HL-60 (cell line): ENCODE measurements around the gene NRP2.

Experiments used
- DNase-seq, 2 experiments: peaks; one replicate each; pipeline ENCODE4 v3.0.0-alpha.2; 2010 to 2020; ENCODE audit warnings: low read depth in 1 of 2, low spot score in 1 of 2
- H3K27ac ChIP-seq: fragments of 250-450 bp; sonication (Bioruptor Pico); replicated peaks from 2 replicates; pipeline ENCODE4 v1.5.1; 2020; ENCODE audit warnings: mild to moderate bottlenecking, moderate library complexity
- H3K27me3 ChIP-seq: fragments of 250-450 bp; sonication (Bioruptor Pico); 2 replicates; pipeline ENCODE4 v1.5.1; 2021; ENCODE audit warnings: mild to moderate bottlenecking, moderate library complexity; ENCODE audit not compliant: insufficient read depth, poor library complexity, severe bottlenecking
- H3K4me3 ChIP-seq: replicated peaks from 2 replicates; pipeline ENCODE4 v1.5.1; 2011; ENCODE audit warnings: mild to moderate bottlenecking, control low read depth, low read length; ENCODE audit not compliant: insufficient read depth
- GABPA ChIP-seq: IDR thresholded peaks from 2 replicates; pipeline ENCODE4 v1.6.1; 2012; ENCODE audit warnings: low read depth
- POLR2AphosphoS5 ChIP-seq: IDR thresholded peaks from 2 replicates; pipeline ENCODE4 v1.6.1; 2012; ENCODE audit warnings: low read depth
- SPI1 ChIP-seq: IDR thresholded peaks from 2 replicates; pipeline ENCODE4 v1.6.1; 2012; ENCODE audit warnings: low read depth, mild to moderate bottlenecking, borderline replicate concordance
- TF ChIP-seq, protein P1 (sequence below): IDR thresholded peaks from 2 replicates; pipeline ENCODE4 v1.6.1; 2012; ENCODE audit warnings: low read depth; ENCODE audit not compliant: insufficient replicate concordance
- TF ChIP-seq, protein P2 (sequence below): IDR thresholded peaks from one replicate; pipeline ENCODE4 v1.5.1; 2011; ENCODE audit warnings: low read length, control low read depth, inconsistent platforms; ENCODE audit not compliant: insufficient read depth

The NRP2 gene

DNA sequence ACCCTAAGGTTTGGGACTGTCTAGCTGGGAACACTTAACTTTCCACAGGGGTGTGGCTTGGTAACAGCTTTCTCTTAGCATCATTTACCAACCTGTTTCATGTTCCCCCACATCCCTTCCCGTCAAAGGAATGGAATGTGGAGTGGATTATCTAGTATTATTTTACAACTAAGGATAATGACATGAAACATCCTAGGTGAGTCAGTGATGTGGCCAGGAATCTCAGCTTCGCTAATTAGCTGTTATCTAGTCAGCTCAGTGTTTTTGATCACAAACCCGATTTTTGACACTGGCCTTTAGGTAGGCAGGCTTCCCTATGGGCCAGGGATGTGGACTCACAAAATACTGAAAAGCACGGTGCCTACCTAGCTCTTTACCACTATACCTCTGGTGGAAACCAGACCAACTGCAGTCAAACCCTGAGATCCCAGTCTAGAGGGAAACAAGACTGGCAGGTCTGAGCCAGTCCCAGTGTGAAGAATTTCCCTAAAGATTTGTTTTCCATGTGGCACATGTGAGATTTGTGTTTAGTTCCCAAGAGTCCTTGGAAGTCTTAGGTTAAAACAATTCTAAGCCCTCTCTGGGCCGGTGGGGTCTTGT, 2.8 kb upstream of the NRP2 start:
- Histone ChIP-seq H3K4me3 (no peak overlapping the region), H3K27ac (no peak overlapping the region), H3K27me3 (peaks cover 37% of the 10 kb centered on the region)
- DNase-seq, result no peak
- TF ChIP-seq, protein P1, sequence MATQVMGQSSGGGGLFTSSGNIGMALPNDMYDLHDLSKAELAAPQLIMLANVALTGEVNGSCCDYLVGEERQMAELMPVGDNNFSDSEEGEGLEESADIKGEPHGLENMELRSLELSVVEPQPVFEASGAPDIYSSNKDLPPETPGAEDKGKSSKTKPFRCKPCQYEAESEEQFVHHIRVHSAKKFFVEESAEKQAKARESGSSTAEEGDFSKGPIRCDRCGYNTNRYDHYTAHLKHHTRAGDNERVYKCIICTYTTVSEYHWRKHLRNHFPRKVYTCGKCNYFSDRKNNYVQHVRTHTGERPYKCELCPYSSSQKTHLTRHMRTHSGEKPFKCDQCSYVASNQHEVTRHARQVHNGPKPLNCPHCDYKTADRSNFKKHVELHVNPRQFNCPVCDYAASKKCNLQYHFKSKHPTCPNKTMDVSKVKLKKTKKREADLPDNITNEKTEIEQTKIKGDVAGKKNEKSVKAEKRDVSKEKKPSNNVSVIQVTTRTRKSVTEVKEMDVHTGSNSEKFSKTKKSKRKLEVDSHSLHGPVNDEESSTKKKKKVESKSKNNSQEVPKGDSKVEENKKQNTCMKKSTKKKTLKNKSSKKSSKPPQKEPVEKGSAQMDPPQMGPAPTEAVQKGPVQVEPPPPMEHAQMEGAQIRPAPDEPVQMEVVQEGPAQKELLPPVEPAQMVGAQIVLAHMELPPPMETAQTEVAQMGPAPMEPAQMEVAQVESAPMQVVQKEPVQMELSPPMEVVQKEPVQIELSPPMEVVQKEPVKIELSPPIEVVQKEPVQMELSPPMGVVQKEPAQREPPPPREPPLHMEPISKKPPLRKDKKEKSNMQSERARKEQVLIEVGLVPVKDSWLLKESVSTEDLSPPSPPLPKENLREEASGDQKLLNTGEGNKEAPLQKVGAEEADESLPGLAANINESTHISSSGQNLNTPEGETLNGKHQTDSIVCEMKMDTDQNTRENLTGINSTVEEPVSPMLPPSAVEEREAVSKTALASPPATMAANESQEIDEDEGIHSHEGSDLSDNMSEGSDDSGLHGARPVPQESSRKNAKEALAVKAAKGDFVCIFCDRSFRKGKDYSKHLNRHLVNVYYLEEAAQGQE, result no peak
- TF ChIP-seq SPI1 (no peak), POLR2AphosphoS5 (no peak), GABPA (no peak)
- TF ChIP-seq, protein P2, sequence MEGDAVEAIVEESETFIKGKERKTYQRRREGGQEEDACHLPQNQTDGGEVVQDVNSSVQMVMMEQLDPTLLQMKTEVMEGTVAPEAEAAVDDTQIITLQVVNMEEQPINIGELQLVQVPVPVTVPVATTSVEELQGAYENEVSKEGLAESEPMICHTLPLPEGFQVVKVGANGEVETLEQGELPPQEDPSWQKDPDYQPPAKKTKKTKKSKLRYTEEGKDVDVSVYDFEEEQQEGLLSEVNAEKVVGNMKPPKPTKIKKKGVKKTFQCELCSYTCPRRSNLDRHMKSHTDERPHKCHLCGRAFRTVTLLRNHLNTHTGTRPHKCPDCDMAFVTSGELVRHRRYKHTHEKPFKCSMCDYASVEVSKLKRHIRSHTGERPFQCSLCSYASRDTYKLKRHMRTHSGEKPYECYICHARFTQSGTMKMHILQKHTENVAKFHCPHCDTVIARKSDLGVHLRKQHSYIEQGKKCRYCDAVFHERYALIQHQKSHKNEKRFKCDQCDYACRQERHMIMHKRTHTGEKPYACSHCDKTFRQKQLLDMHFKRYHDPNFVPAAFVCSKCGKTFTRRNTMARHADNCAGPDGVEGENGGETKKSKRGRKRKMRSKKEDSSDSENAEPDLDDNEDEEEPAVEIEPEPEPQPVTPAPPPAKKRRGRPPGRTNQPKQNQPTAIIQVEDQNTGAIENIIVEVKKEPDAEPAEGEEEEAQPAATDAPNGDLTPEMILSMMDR, result no peak

DNA sequence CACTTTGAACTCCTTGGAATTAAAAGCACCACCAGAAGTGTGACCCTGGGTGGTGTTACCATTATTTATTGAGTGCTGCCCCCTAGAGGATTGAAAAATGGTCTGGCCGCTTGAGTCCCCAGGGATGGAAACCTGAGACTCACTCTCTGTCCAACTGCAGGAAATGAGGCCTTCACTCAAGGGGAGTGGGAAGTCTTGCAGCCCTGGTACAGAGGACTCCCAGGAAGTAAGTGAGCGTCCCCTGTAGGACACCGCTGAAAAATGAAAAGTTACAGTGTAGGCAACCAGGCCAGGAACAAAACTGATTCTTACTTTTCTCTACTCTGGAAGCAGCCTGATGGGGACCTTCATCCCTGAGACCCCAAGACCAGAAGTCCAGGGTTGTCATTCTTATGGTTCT, 2.2 kb upstream of the NRP2 start:
- peak in 1 of 2 experiments; percentile 63 for DNase-seq
- H3K4me3 ChIP-seq, result no peak overlapping the region
- TF ChIP-seq SPI1 (no peak), POLR2AphosphoS5 (no peak)
- TF ChIP-seq, protein P2, result peak; percentile 47
- TF ChIP-seq, protein P1, result no peak
- no peak overlapping the region for H3K27ac ChIP-seq
- peaks cover 43% of the 10 kb centered on the region for H3K27me3 ChIP-seq

DNA sequence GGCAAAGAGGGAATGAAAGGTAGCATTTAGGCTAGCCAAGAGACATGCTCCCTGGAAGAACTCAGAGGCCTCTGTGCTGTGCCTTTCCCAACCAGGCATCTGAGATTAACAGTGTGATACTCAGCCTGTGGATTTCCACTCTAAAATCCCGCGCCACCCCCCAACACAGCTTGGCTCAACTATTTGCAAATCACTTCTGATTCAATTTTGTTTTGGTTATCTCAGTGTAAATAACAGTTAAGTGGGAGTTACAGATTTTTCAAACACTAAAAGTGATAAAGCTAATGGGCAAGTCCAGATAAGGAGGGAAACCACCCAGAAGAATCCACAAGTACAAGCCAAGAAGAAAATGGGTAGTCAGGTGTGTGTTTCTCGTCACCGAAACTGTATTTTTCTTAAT, 1.4 kb upstream of the NRP2 start:
- no peak overlapping the region for H3K27ac ChIP-seq

More for the DNA sequence above, 1.4 kb upstream of the NRP2 start:
- TF ChIP-seq, protein P1, result no peak
- TF ChIP-seq SPI1 (no peak), GABPA (no peak), POLR2AphosphoS5 (no peak)
- TF ChIP-seq, protein P2, result no peak
- peaks cover 51% of the 10 kb centered on the region for H3K27me3 ChIP-seq
- no peak overlapping the region for H3K4me3 ChIP-seq
- DNase-seq, result no peak
